Neural crest cell (in vitro differentiated cells): ENCODE results near the gene MLANA. TPM values are rescaled to one million over a fixed set of nuclear protein-coding genes. Genes with fewer than 3 reads are reported as not detected.

ENCODE experiments used
- DNase-seq: peaks from one replicate; pipeline ENCODE4 v3.0.0; 2021; ENCODE audit warnings: low read depth, mixed read lengths, low spot score
- H3K27ac Mint-ChIP-seq: one replicate; pipeline ENCODE4 v1.8.0; 2021; ENCODE audit warnings: mild to moderate bottlenecking, mixed read lengths; ENCODE audit not compliant: unreplicated experiment
- H3K27me3 Mint-ChIP-seq: 2 replicates; pipeline ENCODE4 v1.8.0; 2021; ENCODE audit warnings: low read depth, mild to moderate bottlenecking, mixed read lengths
- H3K36me3 Mint-ChIP-seq: 2 replicates; pipeline ENCODE4 v1.8.0; 2021; ENCODE audit warnings: low read depth, mild to moderate bottlenecking, mixed read lengths
- H3K4me1 Mint-ChIP-seq: 2 replicates; pipeline ENCODE4 v1.8.0; 2021; ENCODE audit warnings: mixed read lengths
- H3K4me3 Mint-ChIP-seq: one replicate; pipeline ENCODE4 v1.8.0; 2021; ENCODE audit warnings: mild to moderate bottlenecking, mixed read lengths
- H3K9me3 Mint-ChIP-seq: 2 replicates; pipeline ENCODE4 v1.8.0; 2021; ENCODE audit warnings: mixed read lengths
- total RNA-seq: library from RNA; stranded (reverse); gene quantifications from 2 replicates; pipeline ENCODE4 v1.2.1, GENCODE V29; 2021
- TF ChIP-seq, protein P1 (sequence below): fragments of 200-600 bp; sonication (generic); conservative IDR thresholded peaks from 2 replicates; pipeline ENCODE4 v1.5.0; 2021; ENCODE audit warnings: antibody characterized with exemption, mild to moderate bottlenecking

Gene MLANA
- total RNA-seq, 1 donor from 2014 or later: not detected

DNA sequence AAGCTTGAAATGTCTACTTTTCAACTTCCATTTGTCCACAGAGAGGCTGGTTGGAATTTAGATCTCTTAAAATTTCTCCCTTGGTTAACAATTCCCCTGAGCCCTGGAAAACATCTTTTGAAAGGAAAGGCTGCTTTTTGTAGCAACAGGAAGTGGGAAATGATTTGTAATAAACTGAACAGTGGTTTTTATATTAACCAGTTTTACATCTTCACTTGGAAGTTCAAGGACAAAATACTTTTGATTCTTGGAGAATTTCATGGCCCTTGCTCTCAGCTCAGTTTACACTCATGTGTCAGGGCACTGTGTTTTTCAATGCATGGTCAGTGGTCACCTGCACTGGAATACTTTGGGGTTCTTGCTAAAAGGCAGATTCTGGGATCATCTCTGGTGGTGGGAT is 9.9 kb downstream of the MLANA start:
- TF ChIP-seq, protein P1, sequence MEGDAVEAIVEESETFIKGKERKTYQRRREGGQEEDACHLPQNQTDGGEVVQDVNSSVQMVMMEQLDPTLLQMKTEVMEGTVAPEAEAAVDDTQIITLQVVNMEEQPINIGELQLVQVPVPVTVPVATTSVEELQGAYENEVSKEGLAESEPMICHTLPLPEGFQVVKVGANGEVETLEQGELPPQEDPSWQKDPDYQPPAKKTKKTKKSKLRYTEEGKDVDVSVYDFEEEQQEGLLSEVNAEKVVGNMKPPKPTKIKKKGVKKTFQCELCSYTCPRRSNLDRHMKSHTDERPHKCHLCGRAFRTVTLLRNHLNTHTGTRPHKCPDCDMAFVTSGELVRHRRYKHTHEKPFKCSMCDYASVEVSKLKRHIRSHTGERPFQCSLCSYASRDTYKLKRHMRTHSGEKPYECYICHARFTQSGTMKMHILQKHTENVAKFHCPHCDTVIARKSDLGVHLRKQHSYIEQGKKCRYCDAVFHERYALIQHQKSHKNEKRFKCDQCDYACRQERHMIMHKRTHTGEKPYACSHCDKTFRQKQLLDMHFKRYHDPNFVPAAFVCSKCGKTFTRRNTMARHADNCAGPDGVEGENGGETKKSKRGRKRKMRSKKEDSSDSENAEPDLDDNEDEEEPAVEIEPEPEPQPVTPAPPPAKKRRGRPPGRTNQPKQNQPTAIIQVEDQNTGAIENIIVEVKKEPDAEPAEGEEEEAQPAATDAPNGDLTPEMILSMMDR: no peak
- Mint-ChIP-seq H3K4me1 (no peaks in the 10 kb centered on the region), H3K27ac (no peak overlapping the region), H3K9me3 (no peaks in the 10 kb centered on the region), H3K27me3 (no peaks in the 10 kb centered on the region), H3K4me3 (no peak overlapping the region), H3K36me3 (no peaks in the 10 kb centered on the region)
- DNase-seq: no peak

DNA sequence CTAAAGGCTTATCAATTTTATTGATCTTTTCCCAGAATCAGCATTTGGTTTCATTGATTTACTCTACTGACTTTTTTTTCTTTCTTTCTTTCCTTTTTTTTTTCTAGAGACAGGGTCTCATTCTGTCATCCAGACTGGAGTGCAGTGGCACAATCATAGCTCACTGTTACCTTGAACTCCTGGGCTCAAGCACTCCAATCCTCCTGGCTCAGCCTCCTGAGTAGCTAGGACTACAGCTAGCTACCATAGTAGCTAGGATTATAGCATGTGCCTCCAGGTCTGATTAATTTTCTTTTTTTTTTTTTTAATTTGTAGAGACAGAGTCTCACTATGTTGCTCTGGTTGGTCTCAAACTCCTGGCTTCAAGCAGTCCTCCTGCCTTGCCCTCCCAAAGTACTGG is 11.7 kb downstream of the MLANA start:
- Mint-ChIP-seq H3K27me3 (no peaks in the 10 kb centered on the region), H3K4me3 (no peak overlapping the region), H3K36me3 (no peaks in the 10 kb centered on the region), H3K27ac (no peak overlapping the region), H3K4me1 (no peaks in the 10 kb centered on the region), H3K9me3 (no peaks in the 10 kb centered on the region)
- DNase-seq: no peak
- TF ChIP-seq, protein P1: no peak

DNA sequence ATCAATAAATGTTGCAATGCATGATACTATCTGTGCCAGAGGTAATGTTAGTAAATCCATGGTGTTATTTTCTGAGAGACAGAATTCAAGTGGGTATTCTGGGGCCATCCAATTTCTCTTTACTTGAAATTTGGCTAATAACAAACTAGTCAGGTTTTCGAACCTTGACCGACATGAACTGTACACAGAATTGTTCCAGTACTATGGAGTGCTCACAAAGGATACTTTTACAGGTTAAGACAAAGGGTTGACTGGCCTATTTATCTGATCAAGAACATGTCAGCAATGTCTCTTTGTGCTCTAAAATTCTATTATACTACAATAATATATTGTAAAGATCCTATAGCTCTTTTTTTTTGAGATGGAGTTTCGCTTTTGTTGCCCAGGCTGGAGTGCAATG is 18.2 kb downstream of the MLANA start:
- Mint-ChIP-seq H3K9me3 (no peaks in the 10 kb centered on the region), H3K36me3 (no peaks in the 10 kb centered on the region), H3K4me1 (no peaks in the 10 kb centered on the region), H3K4me3 (no peak overlapping the region), H3K27me3 (no peaks in the 10 kb centered on the region), H3K27ac (no peak overlapping the region)
- DNase-seq: no peak
- TF ChIP-seq, protein P1: no peak

DNA sequence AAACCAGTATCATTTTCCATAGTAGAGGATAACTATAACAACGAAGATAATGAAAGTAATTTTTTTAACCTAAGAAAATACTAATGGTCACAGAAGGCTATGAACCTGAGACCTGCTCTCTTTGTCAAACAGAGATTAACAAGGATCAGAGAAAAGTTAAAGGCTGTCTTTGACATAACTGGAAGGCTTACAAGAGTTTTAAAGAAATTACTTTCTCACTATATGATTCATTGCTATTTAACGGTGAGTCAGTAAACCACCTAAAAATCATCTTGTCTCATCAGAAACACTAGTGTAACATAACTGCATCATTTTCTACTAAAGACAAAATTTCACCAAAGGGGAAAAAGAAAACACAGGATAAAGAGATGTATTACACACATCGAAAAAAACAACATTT is 19.3 kb downstream of the MLANA start:
- H3K36me3 Mint-ChIP-seq: no peaks in the 10 kb centered on the region
- no peaks in the 10 kb centered on the region for H3K27me3 Mint-ChIP-seq
- DNase-seq: no peak
- no peaks in the 10 kb centered on the region for H3K9me3 Mint-ChIP-seq
- H3K4me1 Mint-ChIP-seq: no peaks in the 10 kb centered on the region
- no peak overlapping the region for H3K4me3 Mint-ChIP-seq
- TF ChIP-seq, protein P1: no peak
- H3K27ac Mint-ChIP-seq: no peak overlapping the region

DNA sequence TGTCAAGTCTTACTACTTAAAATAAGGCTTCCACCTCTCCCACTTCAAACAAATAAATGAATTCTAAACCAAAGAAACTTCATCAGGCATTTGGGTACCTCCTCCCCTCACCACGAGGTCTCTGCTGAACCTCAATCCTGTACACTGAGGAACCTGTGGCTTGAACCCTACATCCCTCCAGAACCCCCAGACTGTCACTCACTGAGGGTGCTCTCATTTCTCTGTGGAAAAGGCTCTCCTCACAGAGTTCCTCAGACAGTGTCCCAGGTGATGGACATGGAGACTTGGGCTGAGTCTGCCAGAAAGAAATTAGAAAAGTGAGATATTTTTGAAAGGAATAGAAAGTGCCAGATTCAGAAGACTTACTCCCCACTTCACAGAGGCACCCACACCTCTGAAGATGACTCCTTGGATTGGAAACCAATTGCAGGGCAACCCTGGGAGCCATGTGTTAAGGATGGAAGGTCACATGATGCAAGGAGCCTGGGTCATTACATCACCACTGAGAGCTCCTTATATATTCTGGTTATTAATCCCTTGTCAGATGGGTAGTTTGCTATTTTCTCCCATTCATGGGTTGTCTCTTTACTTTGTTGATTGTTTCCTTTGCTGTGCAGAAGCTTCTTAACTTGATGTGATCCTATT is 19.8 kb downstream of the MLANA start:
- no peaks in the 10 kb centered on the region for H3K27me3 Mint-ChIP-seq
- no peak overlapping the region for H3K27ac Mint-ChIP-seq
- no peaks in the 10 kb centered on the region for H3K4me1 Mint-ChIP-seq
- TF ChIP-seq, protein P1: no peak
- H3K36me3 Mint-ChIP-seq: no peaks in the 10 kb centered on the region
- H3K4me3 Mint-ChIP-seq: no peak overlapping the region
- no peaks in the 10 kb centered on the region for H3K9me3 Mint-ChIP-seq
- no peak for DNase-seq
